Amygdala (tissue), 56 donors: ENCODE results near the gene RFLNA.
"Not testable (repeated sequence)": the region's sequence is repeated elsewhere in the genome, so short reads cannot be mapped to it uniquely, and the experiment has no call there.

Experiments used
- DNase-seq, 56 donors: peaks; one replicate each; lab custom pipeline; 2025; lab: John Stamatoyannopoulos, UW

Gene RFLNA

GRCh38 chr12:124317400-124317799, 22.5 kb downstream of the RFLNA start:
- no peak for DNase-seq

GRCh38 chr12:124318278-124319020, 23.6 kb downstream of the RFLNA start:
- no peak for DNase-seq

- no peak for DNase-seq
These were observed 24.6 kb downstream of the RFLNA start for GRCh38 chr12:124319368-124320050.

- DNase-seq, result peak in 48 of 56 donors; percentile 6 to 80 (median 46)
These were observed 26.2 kb downstream of the RFLNA start for GRCh38 chr12:124321040-124321481.

GRCh38 chr12:124321556-124322270, 26.8 kb downstream of the RFLNA start:
- DNase-seq, result no peak

- DNase-seq, result no peak
These were observed 27.5 kb downstream of the RFLNA start for GRCh38 chr12:124322271-124322998.

GRCh38 chr12:124322999-124323328, 28.1 kb downstream of the RFLNA start:
- DNase-seq, result not testable (repeated sequence)

- DNase-seq, result no peak
These were observed 29.1 kb downstream of the RFLNA start for GRCh38 chr12:124323771-124324530.

GRCh38 chr12:124324803-124325705, 30.2 kb downstream of the RFLNA start:
- no peak for DNase-seq

GRCh38 chr12:124326104-124326503, 31.2 kb downstream of the RFLNA start:
- DNase-seq, result no peak

- DNase-seq, result no peak
These were observed 32.0 kb downstream of the RFLNA start for GRCh38 chr12:124326871-124327270.

- peak in 2 of 56 donors; percentile 12 to 18 for DNase-seq
These were observed 32.6 kb downstream of the RFLNA start for GRCh38 chr12:124327362-124328043.

GRCh38 chr12:124328116-124328515, 33.2 kb downstream of the RFLNA start:
- peak in 1 of 56 donors; percentile 13 for DNase-seq

GRCh38 chr12:124328636-124329035, 33.7 kb downstream of the RFLNA start:
- peak in 1 of 56 donors; percentile 5 for DNase-seq

GRCh38 chr12:124332058-124332672, 37.3 kb downstream of the RFLNA start:
- DNase-seq, result no peak

GRCh38 chr12:124332900-124333299, 38.0 kb downstream of the RFLNA start:
- no peak for DNase-seq

GRCh38 chr12:124333724-124334123, 38.8 kb downstream of the RFLNA start:
- DNase-seq, result no peak

- DNase-seq, result no peak
These were observed 39.4 kb downstream of the RFLNA start for GRCh38 chr12:124334266-124334665.
